T1000 (cell line): ENCODE results near the gene LRP8.

ENCODE experiments used
- DNase-seq: peaks from one replicate; lab custom pipeline; 2025; ENCODE audit warnings: mixed read lengths; lab: John Stamatoyannopoulos, UW

The LRP8 gene

GRCh38 chr1:53328009-53328461, at the start of gene LRP8:
TSS of gene LRP8 (minus strand) at chr1:53328070. CDS start at chr1:53327912, 158 bp downstream.
- peak; percentile 37 for DNase-seq

GRCh38 chr1:53377438-53377841, 49.6 kb upstream of the LRP8 start:
- DNase-seq: no peak

GRCh38 chr1:53376742-53377437, 49.0 kb upstream of the LRP8 start:
- DNase-seq: no peak

GRCh38 chr1:53376041-53376461, 48.2 kb upstream of the LRP8 start:
- DNase-seq: no peak

- no peak for DNase-seq
Observed at GRCh38 chr1:53375440-53375839, 47.6 kb upstream of the LRP8 start.

- no peak for DNase-seq
Observed at GRCh38 chr1:53373246-53373645, 45.4 kb upstream of the LRP8 start.

- DNase-seq: no peak
Observed at GRCh38 chr1:53372501-53372951, 44.7 kb upstream of the LRP8 start.

GRCh38 chr1:53371851-53372250, 44.0 kb upstream of the LRP8 start:
- DNase-seq: no peak

GRCh38 chr1:53371121-53371666, 43.3 kb upstream of the LRP8 start:
- no peak for DNase-seq

- DNase-seq: no peak
Observed at GRCh38 chr1:53370369-53370961, 42.6 kb upstream of the LRP8 start.

GRCh38 chr1:53369761-53370160, 41.9 kb upstream of the LRP8 start:
- DNase-seq: no peak

- DNase-seq: no peak
Observed at GRCh38 chr1:53369034-53369750, 41.3 kb upstream of the LRP8 start.

GRCh38 chr1:53368314-53369033, 40.6 kb upstream of the LRP8 start:
- DNase-seq: no peak

- no peak for DNase-seq
Observed at GRCh38 chr1:53367503-53368313, 39.8 kb upstream of the LRP8 start.

GRCh38 chr1:53366901-53367502, 39.1 kb upstream of the LRP8 start:
- DNase-seq: no peak

- DNase-seq: no peak
Observed at GRCh38 chr1:53365437-53366063, 37.7 kb upstream of the LRP8 start.

- DNase-seq: no peak
Observed at GRCh38 chr1:53362851-53363642, 35.2 kb upstream of the LRP8 start.

- no peak for DNase-seq
Observed at GRCh38 chr1:53362270-53362669, 34.4 kb upstream of the LRP8 start.

GRCh38 chr1:53361541-53361961, 33.7 kb upstream of the LRP8 start:
- no peak for DNase-seq
